SJSA1 (cell line): ENCODE data around the gene DDT. TPM values are rescaled to one million over a fixed set of nuclear protein-coding genes. Genes with fewer than 3 reads are reported as not detected.
"Not testable (repeated sequence)": the region's sequence is repeated elsewhere in the genome, so short reads cannot be mapped to it uniquely, and the experiment has no call there.

Experiments
- DNase-seq, 2 experiments: peaks; one replicate each; pipeline ENCODE4 v3.0.0-alpha.2; 2015 to 2020; ENCODE audit warnings: low spot score in 2 of 2, low read depth in 1 of 2
- H3K27ac ChIP-seq: fragments of 250-450 bp; sonication (Bioruptor Pico); 2 replicates; pipeline ENCODE4 v1.5.1; 2020; ENCODE audit warnings: mild to moderate bottlenecking, moderate library complexity
- H3K27me3 ChIP-seq: fragments of 250-450 bp; sonication (Bioruptor Pico); replicated peaks from 2 replicates; pipeline ENCODE4 v1.5.1; 2020; ENCODE audit warnings: mild to moderate bottlenecking, moderate library complexity
- H3K36me3 ChIP-seq: fragments of 250-450 bp; sonication (Bioruptor Pico); 2 replicates; pipeline ENCODE4 v1.5.1; 2020; ENCODE audit warnings: mild to moderate bottlenecking
- H3K4me1 ChIP-seq: fragments of 250-450 bp; sonication (Bioruptor Pico); replicated peaks from 2 replicates; pipeline ENCODE4 v1.6.1; 2021; ENCODE audit warnings: mild to moderate bottlenecking
- H3K4me3 ChIP-seq: fragments of 250-450 bp; sonication (Bioruptor Pico); 2 replicates; pipeline ENCODE4 v1.5.1; 2020; ENCODE audit warnings: mild to moderate bottlenecking
- H3K9me3 ChIP-seq: fragments of 250-450 bp; sonication (Bioruptor Pico); replicated peaks from 2 replicates; pipeline ENCODE4 v1.5.1; 2020; ENCODE audit warnings: mild to moderate bottlenecking
- total RNA-seq: library from RNA; depleted of rRNA; stranded (reverse); fragments of >200 nt; shearing (Covaris generic); gene quantifications from 2 replicates; pipeline ENCODE4 v1.2.3, GENCODE V29; 2014

Gene DDT
- total RNA-seq, 1 experiment from 2014 or later, result 86.0 TPM

- H3K27ac ChIP-seq, H3K9me3 ChIP-seq, H3K27me3 ChIP-seq, H3K4me3 ChIP-seq, DNase-seq, H3K36me3 ChIP-seq, H3K4me1 ChIP-seq: not testable (repeated sequence)
Observed at GRCh38 chr22:23954193-23954990, 19.8 kb downstream of the DDT start.

GRCh38 chr22:23953485-23953884 lies 20.8 kb downstream of the DDT start:
- not testable (repeated sequence) for H3K27me3 ChIP-seq, H3K4me1 ChIP-seq, H3K36me3 ChIP-seq, H3K4me3 ChIP-seq, H3K9me3 ChIP-seq, H3K27ac ChIP-seq, DNase-seq

- H3K27me3 ChIP-seq, DNase-seq, H3K4me1 ChIP-seq, H3K27ac ChIP-seq, H3K4me3 ChIP-seq, H3K9me3 ChIP-seq, H3K36me3 ChIP-seq: not testable (repeated sequence)
Observed at GRCh38 chr22:23952794-23953405, 21.3 kb downstream of the DDT start.

- H3K9me3 ChIP-seq, DNase-seq: not testable (repeated sequence)
Observed at GRCh38 chr22:23951383-23951782, 22.9 kb downstream of the DDT start.

GRCh38 chr22:23949764-23950163 lies 24.5 kb downstream of the DDT start:
- not testable (repeated sequence) for H3K27ac ChIP-seq, H3K4me1 ChIP-seq, DNase-seq, H3K27me3 ChIP-seq, H3K4me3 ChIP-seq, H3K36me3 ChIP-seq, H3K9me3 ChIP-seq

More at GRCh38 chr22:23951383-23951782, 22.9 kb downstream of the DDT start:
- not testable (repeated sequence) for H3K4me3 ChIP-seq, H3K27ac ChIP-seq, H3K4me1 ChIP-seq, H3K36me3 ChIP-seq, H3K27me3 ChIP-seq

- not testable (repeated sequence) for H3K36me3 ChIP-seq, H3K27me3 ChIP-seq, H3K4me3 ChIP-seq, H3K9me3 ChIP-seq, H3K27ac ChIP-seq, H3K4me1 ChIP-seq, DNase-seq
Observed at GRCh38 chr22:23947391-23947790, 26.9 kb downstream of the DDT start.

- H3K9me3 ChIP-seq, H3K4me1 ChIP-seq, H3K36me3 ChIP-seq, H3K27ac ChIP-seq, H3K4me3 ChIP-seq, H3K27me3 ChIP-seq, DNase-seq: not testable (repeated sequence)
Observed at GRCh38 chr22:23940166-23940565, 34.1 kb downstream of the DDT start.

GRCh38 chr22:23939017-23939357 lies 35.3 kb downstream of the DDT start:
- DNase-seq, result no peak
- Histone ChIP-seq H3K27ac (no peak overlapping the region), H3K36me3 (no peaks in the 10 kb centered on the region), H3K27me3 (no peaks in the 10 kb centered on the region), H3K9me3 (no peaks in the 10 kb centered on the region), H3K4me1 (no peaks in the 10 kb centered on the region), H3K4me3 (no peak overlapping the region)

- H3K4me3 ChIP-seq, result no peak overlapping the region
- no peaks in the 10 kb centered on the region for H3K36me3 ChIP-seq
- DNase-seq, result no peak
- H3K27ac ChIP-seq, result no peak overlapping the region
- H3K4me1 ChIP-seq, result no peaks in the 10 kb centered on the region
- no peaks in the 10 kb centered on the region for H3K27me3 ChIP-seq
- H3K9me3 ChIP-seq, result no peaks in the 10 kb centered on the region
Observed at GRCh38 chr22:23938328-23939016, 35.8 kb downstream of the DDT start.

GRCh38 chr22:23926561-23926960 lies 47.7 kb downstream of the DDT start:
- H3K27me3 ChIP-seq, result no peaks in the 10 kb centered on the region
- H3K27ac ChIP-seq, result no peak overlapping the region
- no peak for DNase-seq
- peaks cover 7% of the 10 kb centered on the region for H3K9me3 ChIP-seq
- peaks cover 9% of the 10 kb centered on the region for H3K4me1 ChIP-seq
- H3K36me3 ChIP-seq, result peaks cover 40% of the 10 kb centered on the region
- no peak overlapping the region for H3K4me3 ChIP-seq

- Histone ChIP-seq H3K4me1 (peaks cover 18% of the 10 kb centered on the region), H3K36me3 (peaks cover 46% of the 10 kb centered on the region), H3K27me3 (no peaks in the 10 kb centered on the region), H3K4me3 (no peak overlapping the region), H3K9me3 (peaks cover 7% of the 10 kb centered on the region), H3K27ac (no peak overlapping the region)
- no peak for DNase-seq
Observed at GRCh38 chr22:23925020-23925606, 49.1 kb downstream of the DDT start.

GRCh38 chr22:23922921-23923320 lies 51.3 kb downstream of the DDT start:
- Histone ChIP-seq H3K4me1 (peaks cover 26% of the 10 kb centered on the region), H3K36me3 (peaks cover 46% of the 10 kb centered on the region), H3K27ac (no peak overlapping the region), H3K27me3 (no peaks in the 10 kb centered on the region), H3K4me3 (no peak overlapping the region), H3K9me3 (peaks cover 7% of the 10 kb centered on the region)
- DNase-seq, result no peak

- H3K4me3 ChIP-seq, H3K27me3 ChIP-seq, H3K9me3 ChIP-seq: not testable (repeated sequence)
- peak; percentile 46 to 71 for DNase-seq
- peaks cover 26% of the 10 kb centered on the region for H3K4me1 ChIP-seq
- peak overlapping the region; percentile 54 for H3K27ac ChIP-seq
- H3K36me3 ChIP-seq, result peaks cover 40% of the 10 kb centered on the region
Observed at GRCh38 chr22:23921586-23922201, 52.5 kb downstream of the DDT start.
